Measurements from ENCODE around the gene KCND2. TPM values are rescaled to one million over a fixed set of nuclear protein-coding genes. Genes with fewer than 3 reads are reported as not detected.

Gene KCND2
- polyA plus RNA-seq, 1 of the 3 experiments (the other 2 are of a cell fraction), result not detected

- no peaks in the 10 kb centered on the region for H3F3A ChIP-seq (replicated peaks; ENCODE audit: insufficient read depth)
- no peaks in the 10 kb centered on the region for H3K9me3 ChIP-seq
- no peak overlapping the region for H3K27ac ChIP-seq (ENCODE audit: low read depth in 2 of 2, low read length in 1 of 2)
- CTCF ChIA-PET, result no interaction called here
- H3K4me2 ChIP-seq, result no peak overlapping the region
- no peaks in the 10 kb centered on the region for H3K36me3 ChIP-seq (replicated peaks in 1 of 2; ENCODE audit: control insufficient read depth in 1 of 2, insufficient read depth in 2 of 2, low read length in 1 of 2)
- POLR2A ChIA-PET, result no interaction called here
- H3K9ac ChIP-seq, result no peak overlapping the region
- H3K9me2 ChIP-seq, result no peaks in the 10 kb centered on the region
- no peaks in the 10 kb centered on the region for H3K4me1 ChIP-seq (ENCODE audit: control insufficient read depth in 1 of 2, insufficient read depth in 2 of 2, low read depth in 1 of 2, low read length in 1 of 2)
- no peaks in the 10 kb centered on the region for H3K79me2 ChIP-seq (ENCODE audit: insufficient read depth)
- no peak overlapping the region for H2AFZ ChIP-seq (ENCODE audit: low read depth)
- no peak for DNase-seq
- H3K4me3 ChIP-seq (ENCODE audit: low read depth in 2 of 2, low read length in 1 of 2), result no peak overlapping the region
- no peaks in the 10 kb centered on the region for H3K27me3 ChIP-seq (ENCODE audit: insufficient read depth)
- no peak for TF ChIP-seq YY1 (IDR thresholded peaks at IDR 0.05; ENCODE audit: low read depth)
- no peak for TF ChIP-seq CHD2 (IDR thresholded peaks at IDR 0.05; ENCODE audit: low read length, partially characterized antibody)
- TF ChIP-seq SMC3 (IDR thresholded peaks at IDR 0.05; ENCODE audit: low read depth, low read length), result no peak
- TF ChIP-seq MXI1 (IDR thresholded peaks at IDR 0.05; ENCODE audit: low read depth, low read length), result no peak
- no peak for TF ChIP-seq CTCF (IDR thresholded peaks at IDR 0.05)
- TF ChIP-seq MEF2A (IDR thresholded peaks at IDR 0.05; ENCODE audit: borderline replicate concordance, low read depth), result no peak
- no peak for TF ChIP-seq GATA2 (CRISPR knock-in tag; IDR thresholded peaks at IDR 0.05)
- TF ChIP-seq REST (IDR thresholded peaks at IDR 0.05; ENCODE audit: low read depth, low read length), result no peak
- no peak for TF ChIP-seq EZH2phosphoT487 (IDR thresholded peaks at IDR 0.05; ENCODE audit: borderline replicate concordance, low read depth)
- no peak for TF ChIP-seq USF2 (IDR thresholded peaks at IDR 0.05; ENCODE audit: borderline replicate concordance, low read depth, low read length)
- no peak for TF ChIP-seq NFIC (IDR thresholded peaks at IDR 0.05; ENCODE audit: borderline replicate concordance)
- no peak for TF ChIP-seq ZBTB33 (IDR thresholded peaks at IDR 0.05; ENCODE audit: borderline replicate concordance, low read depth)
- TF ChIP-seq RCOR1 (IDR thresholded peaks at IDR 0.05; ENCODE audit: low read length), result no peak
- 2% methylated on average over 1 of the region's 1 CpG for WGBS (ENCODE audit: low lambda C conversion rate)
- no peaks in the 10 kb centered on the region for H4K20me1 ChIP-seq (ENCODE audit: insufficient read depth)
Measured at GRCh38 chr7:120444650-120445049, 171.7 kb downstream of the KCND2 start.
